NCI-H2107 (cell line): ENCODE data around the gene COL4A3.

Experiments
- DNase-seq: peaks from one replicate; lab custom pipeline; 2025; lab: John Stamatoyannopoulos, UW

COL4A3 gene

GRCh38 chr2:227295806-227296205 is 131.4 kb downstream of the COL4A3 start:
- peak; percentile 30 for DNase-seq

GRCh38 chr2:227296671-227297405 is 132.4 kb downstream of the COL4A3 start:
- no peak for DNase-seq

GRCh38 chr2:227301523-227301922 is 137.1 kb downstream of the COL4A3 start:
- DNase-seq = no peak

- no peak for DNase-seq
These were observed 144.4 kb downstream of the COL4A3 start for GRCh38 chr2:227308784-227309183.

DNA sequence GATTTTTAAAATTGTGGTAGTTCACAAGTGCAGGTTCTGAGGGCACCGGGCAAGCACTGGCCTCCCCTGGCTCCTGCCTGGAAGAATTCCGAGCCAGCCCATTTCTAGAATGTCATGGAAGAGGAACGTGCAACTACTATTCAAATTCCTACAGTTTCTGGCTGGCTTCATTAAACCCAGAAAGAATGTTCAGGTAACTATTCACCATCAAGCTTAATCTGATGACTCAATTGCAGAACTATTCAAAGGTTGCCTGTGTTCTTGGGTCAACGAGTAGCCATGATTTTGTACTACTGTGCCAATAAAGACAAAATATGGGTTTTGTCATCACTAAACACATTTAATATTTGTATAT is 146.3 kb downstream of the COL4A3 start:
- no peak for DNase-seq

DNA sequence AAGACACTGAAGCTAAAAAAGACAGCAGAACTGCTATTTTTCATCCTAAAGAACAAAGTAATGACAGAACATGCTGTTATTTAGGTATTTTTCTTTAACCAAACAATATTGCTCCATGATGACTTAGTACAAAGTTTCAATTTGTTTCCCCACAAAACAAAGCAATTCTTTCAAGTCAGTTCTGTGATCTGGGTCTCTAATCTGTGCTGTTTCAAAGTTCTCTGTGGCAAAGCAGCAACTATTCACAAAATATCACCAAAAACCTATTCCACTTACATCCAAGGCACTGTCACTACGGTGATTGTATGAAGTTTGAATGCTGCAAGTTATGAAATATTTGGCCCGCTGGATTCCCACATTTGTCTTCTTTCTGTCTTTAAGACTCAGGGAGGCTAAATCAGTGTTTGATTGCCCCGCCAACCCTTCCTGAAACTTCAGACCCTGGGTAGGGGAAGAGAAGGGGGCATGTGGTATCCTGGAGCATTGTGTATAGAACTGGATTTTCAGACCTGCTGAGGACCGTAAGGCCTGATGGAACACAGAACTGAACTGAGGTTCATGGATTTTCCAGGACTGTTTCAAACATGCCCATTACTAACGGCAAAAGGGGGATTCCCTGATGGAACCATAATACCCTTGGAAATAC is 147.6 kb downstream of the COL4A3 start:
- DNase-seq = no peak

GRCh38 chr2:227312579-227312978 is 148.2 kb downstream of the COL4A3 start:
- DNase-seq = no peak

DNA sequence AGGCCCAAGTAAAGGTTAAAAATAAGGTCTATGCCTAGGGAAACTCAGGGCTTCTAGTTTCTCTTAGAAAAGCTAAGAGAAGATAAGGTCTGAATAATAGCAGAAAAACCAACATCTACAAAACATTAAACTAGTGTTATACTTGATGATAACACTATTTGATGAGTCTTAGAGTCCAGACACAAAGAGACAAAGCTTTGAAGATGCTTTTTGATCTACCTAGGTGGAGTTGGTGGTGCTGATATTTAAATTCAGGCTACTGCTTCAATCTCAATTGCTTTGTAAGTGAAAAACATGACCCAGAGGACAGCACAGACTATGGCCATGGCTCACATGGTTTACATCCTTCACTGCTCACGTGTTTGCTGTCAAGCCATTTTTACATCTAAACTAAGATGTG is 148.9 kb downstream of the COL4A3 start:
- no peak for DNase-seq

DNA sequence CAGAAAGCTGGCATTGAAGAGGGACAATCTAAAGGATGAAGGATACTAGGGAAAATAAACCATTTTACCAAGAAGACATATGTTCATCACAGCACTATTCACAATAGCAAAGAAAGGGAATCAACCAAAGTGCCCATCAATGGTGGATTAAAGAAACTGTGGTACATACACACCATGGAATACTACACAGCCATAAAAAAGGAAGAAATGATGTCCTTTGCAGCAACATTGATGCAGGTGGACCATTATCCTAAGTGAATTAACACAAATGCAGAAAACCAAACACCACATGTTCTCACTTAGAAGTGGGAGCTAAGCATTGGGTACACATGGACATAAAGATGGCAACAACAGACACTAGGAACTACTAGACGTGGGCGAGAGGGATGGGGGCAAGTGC is 153.4 kb downstream of the COL4A3 start:
- DNase-seq = no peak

DNA sequence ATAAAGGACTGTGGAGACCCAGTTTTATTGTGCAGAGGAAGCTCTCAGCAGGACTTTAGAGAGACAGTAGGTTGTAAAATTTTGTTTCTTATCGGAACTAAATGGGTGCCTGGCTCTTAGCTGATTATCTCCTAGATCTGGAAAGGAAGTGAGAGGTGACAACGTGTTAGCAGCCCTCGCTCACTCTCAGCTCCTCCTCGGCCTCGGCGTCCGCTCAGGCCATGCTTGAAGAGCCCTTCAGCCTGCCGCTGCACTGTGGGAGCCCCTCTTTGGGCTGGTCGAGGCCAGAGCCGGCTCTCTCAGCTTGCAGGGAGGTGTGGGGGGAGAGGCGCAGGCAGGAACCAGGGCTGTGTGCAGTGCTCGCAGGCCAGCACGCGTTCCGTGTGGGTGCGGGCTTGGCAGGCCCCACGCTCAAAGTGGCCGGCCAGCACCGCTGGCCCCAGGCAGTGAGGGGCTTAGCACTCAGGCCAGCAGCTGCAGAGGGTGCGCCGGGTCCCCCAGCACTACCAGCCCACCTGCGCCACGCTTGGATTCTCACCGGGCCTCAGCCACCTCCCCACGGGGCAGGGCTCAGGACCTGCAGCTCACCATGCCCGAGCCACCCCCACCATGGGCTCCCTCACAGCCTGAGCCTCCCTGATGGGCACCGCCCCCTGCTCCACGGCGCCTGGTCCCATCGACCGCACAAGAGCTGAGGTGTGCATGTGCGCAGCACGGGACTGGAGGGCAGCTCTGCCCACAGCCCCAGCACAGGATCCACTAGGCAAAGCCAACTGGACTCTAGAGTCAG is 156.1 kb downstream of the COL4A3 start:
- no peak for DNase-seq

DNA sequence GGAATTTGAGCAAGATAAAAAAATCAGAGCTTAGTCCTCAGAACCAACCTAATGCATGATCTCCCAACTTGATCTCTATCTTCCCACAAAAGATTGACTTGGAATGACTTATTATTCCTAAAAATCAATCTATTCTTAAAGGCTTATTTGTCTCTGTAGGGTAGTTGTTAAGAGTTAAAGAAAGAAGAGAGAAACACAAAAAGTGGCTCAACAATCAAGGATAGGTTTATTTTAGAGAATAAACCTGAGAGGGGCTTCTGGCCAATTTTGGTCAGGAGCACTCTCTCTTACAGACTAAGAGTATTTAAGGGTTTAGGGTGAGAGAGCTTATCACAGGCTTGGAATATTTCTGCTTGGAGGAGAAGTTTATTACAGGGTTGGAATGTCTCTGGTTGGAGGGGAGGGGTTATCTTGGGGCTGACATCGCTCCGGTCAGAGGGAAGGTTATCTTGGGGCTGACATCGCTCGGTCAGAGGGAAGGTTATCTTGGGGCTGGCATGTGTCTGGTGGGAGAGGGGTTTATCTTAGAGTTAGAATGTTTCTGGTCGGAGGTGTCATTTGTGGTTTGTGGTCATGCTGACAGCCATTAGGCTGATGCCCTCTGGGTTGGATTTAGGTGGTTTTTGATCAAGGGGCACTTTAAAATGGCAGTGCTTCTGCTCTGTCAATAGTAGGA is 158.2 kb downstream of the COL4A3 start:
- no peak for DNase-seq

DNA sequence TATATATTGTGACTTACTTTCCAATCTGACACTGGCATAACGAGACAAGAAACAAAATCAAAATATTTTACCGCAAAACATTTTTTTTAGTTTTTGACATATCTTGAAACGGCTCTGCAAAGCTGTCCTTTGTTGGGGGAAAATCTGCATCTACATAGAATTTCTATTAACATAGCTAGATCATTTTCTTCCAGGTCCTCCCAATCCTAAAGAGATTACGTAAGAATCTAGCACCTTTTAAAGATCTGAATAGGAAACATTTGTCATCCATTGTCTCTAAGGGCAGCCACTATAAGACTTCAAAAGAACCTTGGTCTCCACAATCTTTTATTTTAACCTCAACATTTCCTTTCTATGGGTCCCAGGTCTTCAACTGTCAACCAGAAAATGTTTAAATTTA is 159.4 kb downstream of the COL4A3 start:
- DNase-seq = no peak

DNA sequence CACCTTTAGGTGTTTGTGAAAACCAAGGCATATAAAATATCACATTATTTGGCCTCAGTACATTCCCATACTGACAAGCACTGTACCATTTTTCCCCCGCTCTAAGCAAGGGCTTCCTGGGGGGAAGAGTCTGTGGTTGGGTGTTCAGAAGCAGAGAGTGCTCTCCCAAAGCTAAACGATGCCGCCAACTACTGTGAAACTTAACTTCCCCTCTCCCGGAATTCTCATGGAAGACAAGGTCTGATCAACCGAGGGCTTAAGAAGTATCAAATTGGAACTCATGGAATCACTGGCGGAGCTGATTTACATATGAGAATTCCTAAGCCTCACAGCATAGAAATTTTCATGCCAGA is 160.2 kb downstream of the COL4A3 start:
- DNase-seq = no peak

GRCh38 chr2:227324995-227325838 is 160.8 kb downstream of the COL4A3 start, which contains the start of gene MFF:
Gene MFF, plus strand, starts transcription at chr2:227325251. Its CDS starts 5,415 bp downstream, at chr2:227330666.
- DNase-seq = peak; percentile 52

- DNase-seq = no peak
These were observed 161.4 kb downstream of the COL4A3 start for GRCh38 chr2:227325839-227326195.

GRCh38 chr2:227326783-227327182 is 162.4 kb downstream of the COL4A3 start:
- DNase-seq = no peak

DNA sequence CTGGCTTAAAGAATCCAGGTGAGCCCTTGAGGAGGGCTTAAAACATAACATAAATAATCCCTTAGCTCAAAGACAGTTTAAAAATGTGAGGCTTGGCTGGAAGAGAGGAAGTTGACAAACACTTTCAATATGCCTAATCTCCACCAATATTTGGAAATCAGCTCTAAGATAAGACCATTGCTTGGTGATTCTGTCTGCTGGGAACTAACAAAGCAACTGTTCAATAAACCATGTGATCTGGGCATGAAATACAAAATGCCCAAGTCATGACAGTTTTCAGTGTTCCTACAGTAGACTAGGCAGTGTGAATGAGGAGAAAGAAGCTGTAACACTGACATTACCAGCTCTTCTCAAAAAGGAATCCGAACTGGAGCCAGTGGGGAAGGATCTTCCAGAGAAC is 171.3 kb downstream of the COL4A3 start:
- DNase-seq = no peak

DNA sequence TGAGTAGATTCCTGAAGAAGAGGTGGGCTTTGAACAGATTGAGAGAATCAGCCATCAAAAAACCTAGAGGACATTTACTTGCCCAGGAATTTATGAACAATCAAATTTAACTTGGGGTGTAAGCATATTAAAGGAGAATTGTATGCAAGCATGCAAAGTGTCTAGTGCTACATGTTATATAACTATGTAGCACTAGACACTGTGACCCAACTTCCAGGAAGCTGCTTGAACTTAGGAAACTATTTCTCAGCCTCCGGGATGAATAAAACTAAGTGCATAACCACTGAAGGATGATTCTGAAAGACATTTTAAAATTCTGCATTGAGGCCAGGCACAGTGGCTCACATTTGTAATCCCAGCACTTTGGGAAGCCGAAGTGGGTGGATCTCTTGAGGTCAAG is 173.0 kb downstream of the COL4A3 start:
- no peak for DNase-seq

DNA sequence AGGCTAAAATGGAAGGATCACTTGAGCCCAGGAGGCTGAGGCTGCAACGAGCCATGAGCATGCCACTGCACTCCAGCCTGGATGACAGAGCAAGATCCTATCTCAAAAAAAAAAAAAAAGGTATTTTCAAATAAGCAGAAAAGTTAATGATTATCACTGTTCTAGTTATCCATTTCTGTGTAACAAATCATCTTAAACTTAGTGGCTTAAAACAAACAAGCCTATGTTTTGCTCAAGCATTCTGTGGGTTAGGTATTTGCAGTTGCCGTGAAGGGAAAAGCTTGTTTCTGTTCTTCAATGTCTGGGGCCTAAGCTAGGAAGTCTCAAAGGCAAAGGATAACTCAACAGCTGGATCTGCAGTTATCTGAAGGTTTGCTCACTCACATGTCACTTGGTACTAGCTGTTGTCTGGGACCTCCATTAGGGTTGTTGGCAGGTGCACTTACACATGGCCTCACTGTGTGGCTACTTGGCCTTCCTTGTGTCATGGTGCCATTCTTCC is 174.7 kb downstream of the COL4A3 start:
- DNase-seq = no peak

- DNase-seq = no peak
These were observed 175.7 kb downstream of the COL4A3 start for GRCh38 chr2:227340106-227340505.

- no peak for DNase-seq
These were observed 177.1 kb downstream of the COL4A3 start for GRCh38 chr2:227341553-227341952.

- DNase-seq = no peak
These were observed 179.8 kb downstream of the COL4A3 start for GRCh38 chr2:227344231-227344630.
